Prostate gland (tissue), 2 donors: ENCODE measurements around the gene DCDC1.

Source experiments
- POLR2A ChIP-seq: fragments of 450-650 bp; IDR thresholded peaks from one replicate; pipeline ENCODE4 v1.6.1; 2016; ENCODE audit warnings: antibody characterized with exemption, mild to moderate bottlenecking
- POLR2AphosphoS5 ChIP-seq: sonication (generic); formaldehyde crosslinking; IDR thresholded peaks from one replicate; pipeline ENCODE4 v1.6.1; 2017; ENCODE audit warnings: antibody characterized with exemption
- TF ChIP-seq, protein P1 (sequence below), 4 experiments: fragments of 200-600 bp in 2 of 4; fragments of 450-650 bp in 2 of 4; sonication (generic) in 2 of 4; IDR thresholded peaks; 1 replicate in 3 of 4; 2 replicates in 1 of 4; pipeline ENCODE4 v1.5.1; 2016 to 2019; ENCODE audit warnings: antibody characterized with exemption in 4 of 4, mild to moderate bottlenecking in 2 of 4, moderate library complexity in 2 of 4

DNA sequence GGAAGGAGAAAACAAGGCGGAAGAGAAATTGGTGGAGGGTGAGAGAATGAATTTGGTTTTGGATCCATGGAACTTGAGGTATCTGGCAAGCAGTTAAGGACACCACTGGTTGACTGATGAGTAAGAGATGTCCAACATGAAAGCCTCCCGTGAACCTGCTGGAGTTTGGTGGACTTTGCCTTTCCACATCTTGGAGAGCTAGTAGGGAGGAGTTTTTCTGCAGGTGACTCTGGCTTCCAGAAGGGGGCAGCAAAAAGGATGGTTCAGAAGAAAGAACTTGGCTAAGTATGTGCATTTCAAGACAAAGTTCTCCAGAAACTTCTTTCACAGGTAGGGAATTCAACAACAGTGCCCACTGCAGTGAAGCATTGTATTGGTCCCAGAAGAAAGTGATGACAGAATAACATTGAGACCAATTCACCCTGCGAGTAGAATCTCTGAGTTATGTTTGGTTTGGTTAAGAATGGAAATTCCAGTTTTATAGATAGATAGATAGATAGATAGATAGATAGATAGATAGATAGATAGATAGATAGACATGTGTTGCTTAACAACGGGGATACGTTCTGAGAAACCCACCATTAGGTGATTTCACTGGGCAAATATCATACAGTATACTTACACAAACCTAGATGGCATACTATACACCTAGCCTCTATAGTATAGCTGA lies 28.5 kb downstream of the DCDC1 start:
- TF ChIP-seq POLR2A: no peak
- TF ChIP-seq, protein P1, sequence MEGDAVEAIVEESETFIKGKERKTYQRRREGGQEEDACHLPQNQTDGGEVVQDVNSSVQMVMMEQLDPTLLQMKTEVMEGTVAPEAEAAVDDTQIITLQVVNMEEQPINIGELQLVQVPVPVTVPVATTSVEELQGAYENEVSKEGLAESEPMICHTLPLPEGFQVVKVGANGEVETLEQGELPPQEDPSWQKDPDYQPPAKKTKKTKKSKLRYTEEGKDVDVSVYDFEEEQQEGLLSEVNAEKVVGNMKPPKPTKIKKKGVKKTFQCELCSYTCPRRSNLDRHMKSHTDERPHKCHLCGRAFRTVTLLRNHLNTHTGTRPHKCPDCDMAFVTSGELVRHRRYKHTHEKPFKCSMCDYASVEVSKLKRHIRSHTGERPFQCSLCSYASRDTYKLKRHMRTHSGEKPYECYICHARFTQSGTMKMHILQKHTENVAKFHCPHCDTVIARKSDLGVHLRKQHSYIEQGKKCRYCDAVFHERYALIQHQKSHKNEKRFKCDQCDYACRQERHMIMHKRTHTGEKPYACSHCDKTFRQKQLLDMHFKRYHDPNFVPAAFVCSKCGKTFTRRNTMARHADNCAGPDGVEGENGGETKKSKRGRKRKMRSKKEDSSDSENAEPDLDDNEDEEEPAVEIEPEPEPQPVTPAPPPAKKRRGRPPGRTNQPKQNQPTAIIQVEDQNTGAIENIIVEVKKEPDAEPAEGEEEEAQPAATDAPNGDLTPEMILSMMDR (IDR thresholded peaks at IDR 0.05): no peak
- no peak for TF ChIP-seq POLR2AphosphoS5
